ENCODE data around the gene THUMPD2.
"Not testable (repeated sequence)": the region's sequence is repeated elsewhere in the genome, so short reads cannot be mapped to it uniquely, and the experiment has no call there.

Gene THUMPD2

DNA sequence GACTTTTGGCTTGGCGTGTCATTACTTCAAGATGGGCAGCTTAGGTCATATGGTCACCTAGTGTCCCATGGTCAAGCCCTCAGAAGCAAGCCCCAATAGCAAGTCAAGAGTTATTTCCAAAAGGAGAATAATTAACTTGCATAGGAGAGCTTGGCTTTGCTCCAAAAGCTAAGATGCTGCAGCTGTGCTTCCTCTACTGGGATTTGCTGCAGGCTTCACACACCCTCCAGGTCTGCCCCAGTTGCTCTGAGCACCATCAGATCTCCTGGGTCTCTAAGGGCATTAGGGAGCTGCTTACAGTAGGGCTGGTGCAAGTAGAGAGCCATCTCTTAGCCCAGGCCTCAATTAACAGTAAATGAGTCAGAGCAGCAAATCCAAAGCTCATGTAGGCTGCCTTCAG, 46.6 kb downstream of the THUMPD2 start:
- Histone ChIP-seq H3K27me3 (ENCODE audit: control insufficient read depth, insufficient read depth, low read length) (no peaks in the 10 kb centered on the region), H3K4me3 (ENCODE audit: low read depth, low read length) (no peak overlapping the region), H3K36me3 (ENCODE audit: control insufficient read depth, insufficient read depth, low read length) (peaks cover 34% of the 10 kb centered on the region), H3K9ac (ENCODE audit: low read depth, low read length) (no peak overlapping the region), H3K4me1 (ENCODE audit: control insufficient read depth, insufficient read depth, low read length) (peaks cover 11% of the 10 kb centered on the region), H3K27ac (ENCODE audit: low read depth, low read length) (no peak overlapping the region), H3K9me3 (ENCODE audit: control insufficient read depth, insufficient read depth, low read length) (no peaks in the 10 kb centered on the region)

DNA sequence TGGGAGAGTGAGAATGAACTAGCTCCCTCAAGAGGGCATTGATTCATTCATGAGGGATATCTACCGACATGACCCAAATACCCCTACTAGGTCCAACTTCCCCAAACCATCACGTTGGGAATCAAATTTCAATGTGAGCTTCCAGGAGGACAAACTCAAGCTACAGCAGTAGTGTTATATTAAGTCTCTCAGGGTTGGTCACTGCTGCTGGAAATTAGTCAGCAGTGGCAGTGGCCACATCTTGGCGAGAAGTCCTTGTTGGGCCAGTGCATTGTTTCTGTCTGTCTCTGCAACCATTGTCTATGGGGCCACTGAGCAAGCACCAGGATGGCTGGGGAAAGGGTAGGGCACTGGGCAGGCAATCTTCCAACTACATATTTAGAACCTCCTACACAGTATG, 47.5 kb downstream of the THUMPD2 start:
- Histone ChIP-seq H3K4me1 (ENCODE audit: control insufficient read depth, insufficient read depth, low read length) (peaks cover 2% of the 10 kb centered on the region), H3K4me3 (ENCODE audit: low read depth, low read length) (no peak overlapping the region), H3K27me3 (ENCODE audit: control insufficient read depth, insufficient read depth, low read length) (no peaks in the 10 kb centered on the region), H3K9me3 (ENCODE audit: control insufficient read depth, insufficient read depth, low read length) (no peaks in the 10 kb centered on the region), H3K36me3 (ENCODE audit: control insufficient read depth, insufficient read depth, low read length) (peaks cover 29% of the 10 kb centered on the region), H3K9ac (ENCODE audit: low read depth, low read length) (no peak overlapping the region), H3K27ac (ENCODE audit: low read depth, low read length) (no peak overlapping the region)

DNA sequence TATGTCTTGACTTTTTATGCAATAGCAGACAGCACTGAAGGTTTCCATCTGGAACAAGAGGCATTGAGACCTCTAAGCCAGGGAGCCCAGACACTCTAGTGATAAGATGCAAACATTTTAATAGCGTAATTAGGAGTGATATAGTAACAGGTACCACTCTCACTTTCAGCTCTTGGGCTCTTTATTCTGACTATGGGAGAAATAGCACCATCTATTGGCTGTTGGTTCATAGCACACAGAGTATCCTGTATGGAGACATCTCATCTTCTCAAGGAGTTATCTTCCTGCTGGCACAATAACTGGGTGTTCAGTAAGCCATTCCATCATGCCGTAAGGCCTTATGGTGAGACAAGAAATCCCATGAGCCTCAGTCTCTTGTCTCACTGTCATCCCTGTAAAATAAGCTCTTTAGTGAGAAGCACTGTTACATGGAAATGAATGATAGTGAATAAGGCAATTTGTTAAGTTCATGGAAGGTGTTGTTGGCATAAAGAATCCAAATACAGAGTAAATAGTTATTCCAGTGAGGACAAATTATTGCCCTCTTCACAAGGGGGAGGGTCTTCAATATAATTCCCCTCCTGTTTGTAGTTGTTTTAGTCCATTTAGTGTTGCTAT, 48.3 kb downstream of the THUMPD2 start:
- H3K4me1 ChIP-seq (ENCODE audit: control insufficient read depth, insufficient read depth, low read length): no peaks in the 10 kb centered on the region
- H3K9me3 ChIP-seq (ENCODE audit: control insufficient read depth, insufficient read depth, low read length): no peaks in the 10 kb centered on the region
- H3K9ac ChIP-seq (ENCODE audit: low read depth, low read length): no peak overlapping the region
- no peaks in the 10 kb centered on the region for H3K27me3 ChIP-seq (ENCODE audit: control insufficient read depth, insufficient read depth, low read length)
- peaks cover 22% of the 10 kb centered on the region for H3K36me3 ChIP-seq (ENCODE audit: control insufficient read depth, insufficient read depth, low read length)
- no peak overlapping the region for H3K27ac ChIP-seq (ENCODE audit: low read depth, low read length)
- H3K4me3 ChIP-seq (ENCODE audit: low read depth, low read length): no peak overlapping the region

DNA sequence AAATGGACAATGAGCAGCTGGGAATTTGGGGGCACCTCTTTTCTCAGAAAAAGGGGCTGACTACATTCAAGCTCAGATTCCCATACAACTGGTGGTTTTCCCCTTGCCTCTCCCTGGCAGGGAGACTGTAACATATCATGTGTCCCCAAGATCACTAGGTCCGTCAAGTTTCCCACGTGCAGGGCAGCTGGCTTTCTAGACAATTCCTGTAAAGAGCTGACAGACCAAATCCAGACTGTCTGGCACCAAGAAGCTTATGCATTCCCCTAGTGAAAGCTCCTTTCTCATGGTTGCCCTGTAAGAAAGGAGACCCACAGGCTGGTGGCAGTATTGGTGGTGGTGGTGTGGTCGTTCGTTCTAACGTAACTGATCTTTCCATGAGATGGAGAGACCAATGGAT, 48.8 kb downstream of the THUMPD2 start:
- no peaks in the 10 kb centered on the region for H3K27me3 ChIP-seq (ENCODE audit: control insufficient read depth, insufficient read depth, low read length)
- H3K27ac ChIP-seq (ENCODE audit: low read depth, low read length): no peak overlapping the region
- no peak overlapping the region for H3K4me3 ChIP-seq (ENCODE audit: low read depth, low read length)

DNA sequence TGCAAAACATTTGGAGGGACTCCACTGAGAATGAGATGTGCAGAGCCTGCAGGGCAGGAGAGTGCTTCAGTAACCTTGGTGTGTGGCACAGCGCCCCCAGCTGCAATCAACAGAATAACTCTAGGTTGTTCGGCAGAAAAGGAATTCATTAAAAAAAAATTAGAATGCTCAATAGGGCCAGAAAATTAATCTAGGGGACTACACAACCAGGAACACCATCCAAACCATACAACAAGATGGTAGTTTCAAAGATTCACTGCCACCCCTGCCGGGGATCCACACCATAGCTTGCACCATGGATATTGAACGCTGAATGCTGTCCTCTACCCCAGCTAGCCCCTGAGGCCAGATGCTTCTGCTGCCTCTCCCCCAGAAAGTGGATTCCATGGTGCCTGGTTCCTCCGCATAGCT, 50.1 kb downstream of the THUMPD2 start:
- Histone ChIP-seq H3K4me1 (ENCODE audit: control insufficient read depth, insufficient read depth, low read length) (peaks cover 3% of the 10 kb centered on the region; the same call in 1 of the 2 replicates), H3K9me3 (ENCODE audit: control insufficient read depth, insufficient read depth, low read length) (no peaks in the 10 kb centered on the region), H3K36me3 (ENCODE audit: control insufficient read depth, insufficient read depth, low read length) (peaks cover 8% of the 10 kb centered on the region; the same call in 1 of the 2 replicates), H3K9ac (ENCODE audit: low read depth, low read length) (no peak overlapping the region), H3K27me3 (ENCODE audit: control insufficient read depth, insufficient read depth, low read length) (no peaks in the 10 kb centered on the region), H3K4me3 (ENCODE audit: low read depth, low read length) (no peak overlapping the region), H3K27ac (ENCODE audit: low read depth, low read length) (no peak overlapping the region)

More for the DNA sequence above, 48.8 kb downstream of the THUMPD2 start:
- H3K4me1 ChIP-seq (ENCODE audit: control insufficient read depth, insufficient read depth, low read length): no peaks in the 10 kb centered on the region
- H3K9ac ChIP-seq (ENCODE audit: low read depth, low read length): no peak overlapping the region
- H3K36me3 ChIP-seq (ENCODE audit: control insufficient read depth, insufficient read depth, low read length): peaks cover 17% of the 10 kb centered on the region
- H3K9me3 ChIP-seq (ENCODE audit: control insufficient read depth, insufficient read depth, low read length): no peaks in the 10 kb centered on the region

DNA sequence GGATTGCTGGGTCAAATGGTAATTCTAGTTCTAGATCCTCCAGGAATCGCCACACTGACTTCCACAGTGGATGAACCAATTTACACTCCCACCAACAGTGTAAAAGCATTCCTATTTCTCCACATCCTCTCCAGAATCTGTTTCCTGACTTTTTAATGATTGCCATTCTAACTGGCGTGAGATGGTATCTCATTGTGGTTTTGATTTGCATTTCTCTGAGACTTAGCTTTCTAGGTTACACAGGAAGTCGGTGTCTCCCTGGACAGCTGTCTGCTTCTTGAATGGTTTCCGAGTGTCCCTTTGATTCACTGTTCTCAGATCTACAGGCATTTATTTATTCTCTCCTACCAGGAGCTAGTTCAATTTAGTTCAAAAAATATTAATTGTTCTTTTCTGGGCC, 51.0 kb downstream of the THUMPD2 start:
- not testable (repeated sequence) for H3K27me3 ChIP-seq (ENCODE audit: control insufficient read depth, insufficient read depth, low read length); H3K27ac ChIP-seq (ENCODE audit: low read depth, low read length); H3K9ac ChIP-seq (ENCODE audit: low read depth, low read length); H3K36me3 ChIP-seq (ENCODE audit: control insufficient read depth, insufficient read depth, low read length); H3K4me3 ChIP-seq (ENCODE audit: low read depth, low read length); H3K9me3 ChIP-seq (ENCODE audit: control insufficient read depth, insufficient read depth, low read length); H3K4me1 ChIP-seq (ENCODE audit: control insufficient read depth, insufficient read depth, low read length)

DNA sequence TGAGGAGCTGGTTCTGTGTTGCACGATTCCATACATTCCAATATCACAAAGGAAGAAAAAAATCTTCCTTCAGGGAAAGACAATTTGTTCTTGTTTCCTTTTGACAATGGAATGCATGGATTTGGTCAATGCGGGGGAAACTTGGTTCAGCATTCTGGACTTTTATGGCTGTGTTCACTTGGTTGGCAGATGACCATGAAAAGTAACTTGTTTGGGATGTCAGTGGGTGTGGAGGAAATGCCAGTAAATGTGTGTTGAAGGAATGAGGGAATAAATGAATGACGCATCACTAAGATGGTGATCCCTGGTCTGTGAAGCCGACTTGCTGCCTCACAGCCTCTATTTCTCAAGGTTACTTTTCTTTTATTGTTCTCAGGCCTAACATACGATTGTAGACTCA, 53.7 kb downstream of the THUMPD2 start:
- Histone ChIP-seq H3K27me3 (ENCODE audit: control insufficient read depth, insufficient read depth, low read length) (no peaks in the 10 kb centered on the region), H3K9ac (ENCODE audit: low read depth, low read length) (no peak overlapping the region), H3K4me1 (ENCODE audit: control insufficient read depth, insufficient read depth, low read length) (peaks cover 18% of the 10 kb centered on the region), H3K27ac (ENCODE audit: low read depth, low read length) (no peak overlapping the region), H3K36me3 (ENCODE audit: control insufficient read depth, insufficient read depth, low read length) (no peaks in the 10 kb centered on the region), H3K4me3 (ENCODE audit: low read depth, low read length) (no peak overlapping the region), H3K9me3 (ENCODE audit: control insufficient read depth, insufficient read depth, low read length) (no peaks in the 10 kb centered on the region)

DNA sequence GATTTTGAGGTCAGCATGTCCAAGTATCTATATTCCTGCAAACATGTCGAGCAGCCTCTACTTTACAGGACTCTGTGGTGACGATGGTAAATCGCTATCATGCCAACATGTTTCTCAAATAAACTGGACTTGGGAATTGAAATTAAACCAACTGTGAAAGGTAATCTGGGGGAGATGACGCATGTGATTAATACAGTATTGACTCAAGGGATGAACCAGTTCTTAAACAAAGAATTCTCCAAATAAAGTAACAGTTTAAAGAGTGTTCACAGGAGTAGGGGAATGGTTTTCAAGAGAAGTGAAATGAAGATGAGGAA, 54.3 kb downstream of the THUMPD2 start:
- no peak overlapping the region for H3K4me3 ChIP-seq (ENCODE audit: low read depth, low read length)
- no peaks in the 10 kb centered on the region for H3K36me3 ChIP-seq (ENCODE audit: control insufficient read depth, insufficient read depth, low read length)
- H3K9me3 ChIP-seq (ENCODE audit: control insufficient read depth, insufficient read depth, low read length): no peaks in the 10 kb centered on the region
- no peak overlapping the region for H3K27ac ChIP-seq (ENCODE audit: low read depth, low read length)
- peaks cover 22% of the 10 kb centered on the region for H3K4me1 ChIP-seq (ENCODE audit: control insufficient read depth, insufficient read depth, low read length)
- H3K9ac ChIP-seq (ENCODE audit: low read depth, low read length): no peak overlapping the region
- no peaks in the 10 kb centered on the region for H3K27me3 ChIP-seq (ENCODE audit: control insufficient read depth, insufficient read depth, low read length)

DNA sequence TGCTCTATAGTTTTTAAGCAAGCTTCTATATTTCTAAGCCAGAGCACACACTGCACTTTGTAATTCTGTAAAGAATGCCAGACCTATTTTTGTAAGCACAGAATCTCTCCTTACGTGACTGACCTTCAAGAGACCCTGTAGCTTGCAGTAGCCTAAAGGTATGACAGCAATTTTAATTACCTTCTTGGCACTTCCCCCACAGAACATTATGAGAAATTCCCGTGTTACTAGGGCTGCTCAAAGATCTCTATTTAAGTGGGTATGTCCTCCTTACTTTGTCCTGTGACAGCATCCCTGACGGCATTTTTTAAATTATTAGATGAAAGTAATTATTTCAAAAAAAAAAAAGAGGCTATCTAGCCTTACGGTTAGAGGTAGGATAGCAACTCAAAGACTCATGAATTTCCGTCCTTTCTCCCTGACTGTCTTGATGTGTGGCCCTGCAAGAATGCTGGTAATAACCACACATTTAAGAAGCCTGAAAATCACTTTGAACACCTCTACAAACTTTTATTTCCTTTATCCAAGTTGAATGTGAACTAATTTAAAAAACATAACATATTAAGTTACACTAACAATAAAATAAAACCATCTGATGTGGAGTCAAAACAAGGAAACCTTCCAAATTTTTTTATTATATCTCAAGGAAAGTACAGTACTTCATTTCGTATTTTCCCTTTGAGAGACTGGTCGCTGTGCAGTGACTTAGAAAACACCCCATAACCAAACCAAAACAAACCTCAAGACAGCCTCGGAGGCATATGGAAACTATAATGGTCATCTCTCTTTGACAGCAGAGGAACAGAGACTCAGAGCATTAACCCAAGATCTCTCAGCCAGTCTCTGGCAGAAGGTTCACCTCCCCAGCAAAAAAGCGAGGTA, 54.9 kb downstream of the THUMPD2 start:
- no peak overlapping the region for H3K27ac ChIP-seq (ENCODE audit: low read depth, low read length)
- H3K4me1 ChIP-seq (ENCODE audit: control insufficient read depth, insufficient read depth, low read length): peaks cover 22% of the 10 kb centered on the region
- no peak overlapping the region for H3K9ac ChIP-seq (ENCODE audit: low read depth, low read length)
- no peak overlapping the region for H3K4me3 ChIP-seq (ENCODE audit: low read depth, low read length)
- H3K27me3 ChIP-seq (ENCODE audit: control insufficient read depth, insufficient read depth, low read length): no peaks in the 10 kb centered on the region
- no peaks in the 10 kb centered on the region for H3K9me3 ChIP-seq (ENCODE audit: control insufficient read depth, insufficient read depth, low read length)
- no peaks in the 10 kb centered on the region for H3K36me3 ChIP-seq (ENCODE audit: control insufficient read depth, insufficient read depth, low read length)

DNA sequence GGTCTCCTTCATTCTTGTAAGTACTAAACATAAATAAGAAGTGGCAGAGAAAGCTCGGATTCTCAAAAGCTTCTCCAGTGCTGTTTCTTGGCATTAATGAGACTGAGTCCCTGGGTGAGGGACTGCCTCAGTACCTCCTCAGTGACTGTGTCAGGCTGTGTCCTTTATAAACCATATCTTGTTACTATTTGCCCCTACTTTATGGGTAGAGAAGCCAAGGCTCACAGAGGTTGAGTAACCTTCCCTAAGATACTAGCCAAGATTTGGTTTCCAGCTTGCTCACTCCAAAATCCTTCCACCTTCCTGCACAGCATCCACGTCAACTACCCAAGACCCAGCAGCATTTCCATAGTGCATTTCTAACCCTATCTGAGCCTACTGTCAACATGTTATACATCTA, 55.6 kb downstream of the THUMPD2 start:
- Histone ChIP-seq H3K4me1 (ENCODE audit: control insufficient read depth, insufficient read depth, low read length) (peaks cover 22% of the 10 kb centered on the region), H3K27ac (ENCODE audit: low read depth, low read length) (no peak overlapping the region), H3K36me3 (ENCODE audit: control insufficient read depth, insufficient read depth, low read length) (no peaks in the 10 kb centered on the region), H3K4me3 (ENCODE audit: low read depth, low read length) (no peak overlapping the region), H3K9ac (ENCODE audit: low read depth, low read length) (no peak overlapping the region), H3K9me3 (ENCODE audit: control insufficient read depth, insufficient read depth, low read length) (no peaks in the 10 kb centered on the region), H3K27me3 (ENCODE audit: control insufficient read depth, insufficient read depth, low read length) (no peaks in the 10 kb centered on the region)

DNA sequence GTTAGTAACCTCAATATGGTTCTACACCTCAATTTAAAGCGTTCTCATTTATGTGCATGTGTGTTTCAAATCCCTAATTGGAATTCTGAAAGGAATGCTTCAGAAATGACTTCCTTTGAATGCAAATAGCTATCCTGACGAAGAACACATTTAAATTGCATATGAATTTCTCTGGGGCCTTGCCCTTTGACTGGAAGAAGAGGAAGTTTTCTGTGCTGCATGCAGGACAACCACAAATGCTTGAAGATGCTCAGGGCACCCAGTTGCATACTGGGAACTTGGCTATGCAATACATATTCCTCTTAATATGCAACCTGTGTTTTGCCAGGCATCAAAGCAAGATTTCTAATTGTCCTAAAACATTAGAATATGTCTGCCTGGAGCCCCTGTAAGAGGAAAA, 58.1 kb downstream of the THUMPD2 start:
- H3K4me3 ChIP-seq (ENCODE audit: low read depth, low read length): no peak overlapping the region
- H3K9me3 ChIP-seq (ENCODE audit: control insufficient read depth, insufficient read depth, low read length): no peaks in the 10 kb centered on the region
- no peak overlapping the region for H3K9ac ChIP-seq (ENCODE audit: low read depth, low read length)
- no peaks in the 10 kb centered on the region for H3K36me3 ChIP-seq (ENCODE audit: control insufficient read depth, insufficient read depth, low read length)
- H3K27ac ChIP-seq (ENCODE audit: low read depth, low read length): no peak overlapping the region
- no peaks in the 10 kb centered on the region for H3K27me3 ChIP-seq (ENCODE audit: control insufficient read depth, insufficient read depth, low read length)
- H3K4me1 ChIP-seq (ENCODE audit: control insufficient read depth, insufficient read depth, low read length): peaks cover 22% of the 10 kb centered on the region

Measured in HUES48 (cell line).